ENCODE measurements around the gene RLN1.

DNA sequence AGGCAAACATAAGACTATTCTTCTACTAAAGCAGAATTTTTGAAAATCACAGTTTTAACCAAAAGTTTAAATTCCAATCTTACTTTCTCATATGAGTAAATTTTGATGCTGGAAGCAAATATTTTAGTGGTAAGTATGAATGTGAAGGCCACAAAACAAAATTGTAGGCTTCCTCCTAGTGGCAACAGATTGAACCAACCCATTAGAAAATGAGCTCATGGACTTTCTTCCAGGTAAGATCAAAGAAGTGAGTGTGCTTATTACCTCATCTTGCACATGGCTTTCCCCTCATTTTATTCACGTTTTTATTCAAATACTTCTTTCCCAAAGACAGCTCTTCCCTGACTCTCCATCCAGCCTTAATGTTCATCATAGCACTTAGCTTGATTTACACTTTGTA lies 18.6 kb downstream of the RLN1 start:
- no peak for TF ChIP-seq SUZ12 (IDR thresholded peaks at IDR 0.05)
- no peak for TF ChIP-seq FOXM1 (IDR thresholded peaks at IDR 0.05; ENCODE audit: borderline replicate concordance)
- TF ChIP-seq ELF4 (IDR thresholded peaks at IDR 0.05): no peak
- TF ChIP-seq SP1 (IDR thresholded peaks at IDR 0.05): no peak
- no peak for TF ChIP-seq NFRKB (IDR thresholded peaks at IDR 0.05)
- TF ChIP-seq, protein P1, sequence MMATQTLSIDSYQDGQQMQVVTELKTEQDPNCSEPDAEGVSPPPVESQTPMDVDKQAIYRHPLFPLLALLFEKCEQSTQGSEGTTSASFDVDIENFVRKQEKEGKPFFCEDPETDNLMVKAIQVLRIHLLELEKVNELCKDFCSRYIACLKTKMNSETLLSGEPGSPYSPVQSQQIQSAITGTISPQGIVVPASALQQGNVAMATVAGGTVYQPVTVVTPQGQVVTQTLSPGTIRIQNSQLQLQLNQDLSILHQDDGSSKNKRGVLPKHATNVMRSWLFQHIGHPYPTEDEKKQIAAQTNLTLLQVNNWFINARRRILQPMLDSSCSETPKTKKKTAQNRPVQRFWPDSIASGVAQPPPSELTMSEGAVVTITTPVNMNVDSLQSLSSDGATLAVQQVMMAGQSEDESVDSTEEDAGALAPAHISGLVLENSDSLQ (IDR thresholded peaks at IDR 0.05): no peak
- TF ChIP-seq BHLHE40 (IDR thresholded peaks at IDR 0.05; ENCODE audit: borderline replicate concordance): no peak
- no peak for TF ChIP-seq ZNF384 (IDR thresholded peaks at IDR 0.05)
- TF ChIP-seq ARNT (IDR thresholded peaks at IDR 0.05): no peak
- TF ChIP-seq FOXK2 (IDR thresholded peaks at IDR 0.05): no peak
- no peak for TF ChIP-seq L3MBTL2 (conservative IDR thresholded peaks at IDR 0.05)
- TF ChIP-seq LEF1 (IDR thresholded peaks at IDR 0.05; ENCODE audit: borderline replicate concordance): no peak
- TF ChIP-seq HDGF (IDR thresholded peaks at IDR 0.05; ENCODE audit: borderline replicate concordance): no peak
- no peak for TF ChIP-seq TARDBP (IDR thresholded peaks at IDR 0.05)
